Measurements from ENCODE around the gene ANO3. TPM values are rescaled to one million over a fixed set of nuclear protein-coding genes. Genes with fewer than 3 reads are reported as not detected.
A peak's percentile ranks its signal among the peaks of the same experiment; 100 is the strongest.
"Not testable (repeated sequence)": the region's sequence is repeated elsewhere in the genome, so short reads cannot be mapped to it uniquely, and the experiment has no call there.

Gene ANO3
- total and polyA plus RNA-seq, 2 experiments from 2014 or later, result 0.10 to 0.32 TPM

- WGBS, 2 experiments (ENCODE audit: low coverage in 1 of 2, low lambda C conversion rate in 2 of 2, missing lambda C conversion rate in 2 of 2), result 44 to 53% methylated on average over 5 of the region's 5 CpGs
- no peaks in the 10 kb centered on the region for H4K20me1 ChIP-seq (ENCODE audit: insufficient read depth)
- in situ Hi-C loops (cut with MboI), result no loop called here
- TF ChIP-seq EZH2 (IDR thresholded peaks at IDR 0.05; ENCODE audit: insufficient read depth, poor library complexity, severe bottlenecking), result no peak
- no peak for TF ChIP-seq EZH2phosphoT487 (IDR thresholded peaks at IDR 0.05; ENCODE audit: insufficient read depth, low read depth)
- H3K9me3 ChIP-seq (ENCODE audit: low read depth), result no peaks in the 10 kb centered on the region
- no peak overlapping the region for H2AFZ ChIP-seq
- peaks cover 10% of the 10 kb centered on the region; the same call in 1 of the 2 replicates for H3K4me1 ChIP-seq (ENCODE audit: insufficient read depth)
- no peak overlapping the region for H3K4me3 ChIP-seq
- DNase-seq, result peak; percentile 40
- no peaks in the 10 kb centered on the region for H3K36me3 ChIP-seq (ENCODE audit: low read depth)
- no peak overlapping the region for H3K27ac ChIP-seq
- H3K9ac ChIP-seq, result no peak overlapping the region
- peaks cover 13% of the 10 kb centered on the region for H3F3A ChIP-seq (ENCODE audit: insufficient read depth)
- no peaks in the 10 kb centered on the region for H3K79me2 ChIP-seq (ENCODE audit: insufficient read depth)
- no peaks in the 10 kb centered on the region for H3K9me2 ChIP-seq (ENCODE audit: insufficient read depth)
- H3K4me2 ChIP-seq (ENCODE audit: unreplicated experiment), result no peak overlapping the region
- no peaks in the 10 kb centered on the region for H3K27me3 ChIP-seq (replicated peaks; ENCODE audit: insufficient read depth)
Observed at GRCh38 chr11:26287067-26287518, 44.8 kb upstream of the ANO3 start.

DNA sequence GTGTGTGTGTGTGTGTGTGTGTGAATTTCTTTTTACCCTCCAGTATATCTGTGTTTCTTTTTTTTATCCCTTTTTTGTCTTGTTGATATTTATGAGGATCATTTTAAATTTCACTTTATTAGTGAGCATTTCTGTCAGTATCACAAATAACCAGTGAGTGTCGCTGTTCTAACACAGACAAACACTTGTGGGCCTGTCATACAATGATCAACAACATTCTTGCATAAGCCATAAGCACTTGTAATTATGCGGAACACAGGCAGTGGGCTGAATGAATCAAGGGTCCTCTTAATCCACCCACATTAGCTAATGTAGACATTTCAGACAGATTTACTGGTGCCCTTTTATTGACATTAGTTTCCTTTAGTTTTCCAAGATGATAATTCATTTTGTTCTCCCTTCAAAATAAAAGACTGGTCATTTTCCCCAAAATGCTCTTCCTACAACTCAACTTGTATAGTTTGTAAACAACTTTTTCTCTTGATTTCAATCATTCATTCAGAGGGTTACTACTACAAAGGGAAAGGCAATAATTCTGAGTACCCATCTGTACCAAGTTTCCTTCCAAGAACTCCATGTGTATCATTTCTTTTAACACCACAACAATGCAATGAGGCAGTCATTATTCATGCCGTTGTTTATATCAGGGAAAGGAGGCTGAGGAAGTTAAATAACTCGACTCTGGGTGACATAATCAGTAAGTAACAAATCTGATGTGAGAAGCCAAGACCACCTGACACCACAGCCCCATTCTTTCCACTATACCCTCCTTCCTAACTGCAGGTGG lies 34.5 kb upstream of the ANO3 start:
- H3K79me2 ChIP-seq (ENCODE audit: insufficient read depth), result no peaks in the 10 kb centered on the region
- no peak overlapping the region for H3K4me3 ChIP-seq
- H3K36me3 ChIP-seq (ENCODE audit: low read depth), result no peaks in the 10 kb centered on the region
- H3K27ac ChIP-seq, result no peak overlapping the region
- no peaks in the 10 kb centered on the region for H4K20me1 ChIP-seq (ENCODE audit: insufficient read depth)
- no peak overlapping the region for H3K9ac ChIP-seq
- in situ Hi-C loops (cut with MboI), result loop anchor here (10.0 kb wide), 2 partner anchors 337 to 857 kb away; no protein-coding TSS in a partner anchor
- H3K9me3 ChIP-seq (ENCODE audit: low read depth), result no peaks in the 10 kb centered on the region
- no peaks in the 10 kb centered on the region for H3F3A ChIP-seq (ENCODE audit: insufficient read depth)
- 4 to 5% methylated on average over 4 of the region's 4 CpGs for WGBS, 2 experiments (ENCODE audit: low coverage in 1 of 2, low lambda C conversion rate in 2 of 2, missing lambda C conversion rate in 2 of 2)
- no peaks in the 10 kb centered on the region for H3K4me1 ChIP-seq (ENCODE audit: insufficient read depth)
- peak; percentile 79 for DNase-seq
- no peak overlapping the region for H2AFZ ChIP-seq
- no peaks in the 10 kb centered on the region for H3K27me3 ChIP-seq (replicated peaks; ENCODE audit: insufficient read depth)
- no peak overlapping the region for H3K4me2 ChIP-seq (ENCODE audit: unreplicated experiment)
- no peaks in the 10 kb centered on the region for H3K9me2 ChIP-seq (ENCODE audit: insufficient read depth)
- TF ChIP-seq EZH2 (IDR thresholded peaks at IDR 0.05; ENCODE audit: insufficient read depth, poor library complexity, severe bottlenecking), result no peak
- no peak for TF ChIP-seq EZH2phosphoT487 (IDR thresholded peaks at IDR 0.05; ENCODE audit: insufficient read depth, low read depth)

- WGBS, 2 experiments (ENCODE audit: low coverage in 1 of 2, low lambda C conversion rate in 2 of 2, missing lambda C conversion rate in 2 of 2), result 79 to 83% methylated on average over 5 of the region's 5 CpGs
- H2AFZ ChIP-seq; H4K20me1 ChIP-seq (ENCODE audit: insufficient read depth); H3K27ac ChIP-seq; H3K9me2 ChIP-seq (ENCODE audit: insufficient read depth); H3K4me3 ChIP-seq; H3K9ac ChIP-seq; DNase-seq; H3F3A ChIP-seq (ENCODE audit: insufficient read depth); H3K36me3 ChIP-seq (ENCODE audit: low read depth); H3K9me3 ChIP-seq (ENCODE audit: low read depth); H3K79me2 ChIP-seq (ENCODE audit: insufficient read depth); H3K4me2 ChIP-seq (ENCODE audit: unreplicated experiment); H3K27me3 ChIP-seq (replicated peaks; ENCODE audit: insufficient read depth); H3K4me1 ChIP-seq (ENCODE audit: insufficient read depth): not testable (repeated sequence)
- in situ Hi-C loops (cut with MboI), result loop anchor here (25.0 kb wide), 1 partner anchor 1171 kb away; no protein-coding TSS in a partner anchor
Observed at GRCh38 chr11:26316372-26316771, 15.6 kb upstream of the ANO3 start.

DNA sequence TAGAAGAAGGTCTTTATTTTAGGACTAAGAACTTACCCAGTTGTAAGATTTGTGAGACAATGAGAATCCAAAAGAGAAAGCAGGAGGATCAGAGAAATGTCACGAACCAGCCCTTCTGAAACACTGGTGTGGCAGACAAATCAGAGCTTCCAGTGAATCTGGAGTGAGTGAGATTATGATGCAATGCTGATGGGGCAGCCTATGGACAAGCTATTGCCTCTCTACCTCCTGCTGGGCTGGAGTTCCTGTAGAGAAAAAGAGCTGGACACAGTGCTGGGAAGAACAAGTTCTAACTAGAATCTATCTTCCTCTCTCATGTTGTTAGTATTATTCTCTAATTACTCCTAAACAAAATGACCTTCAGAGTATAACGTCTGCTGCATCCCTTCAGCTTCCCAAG lies 12.0 kb upstream of the ANO3 start:
- no peak overlapping the region for H3K9ac ChIP-seq
- no peaks in the 10 kb centered on the region for H3K9me3 ChIP-seq (ENCODE audit: low read depth)
- TF ChIP-seq EZH2phosphoT487 (IDR thresholded peaks at IDR 0.05; ENCODE audit: insufficient read depth, low read depth) (no peak), EZH2 (IDR thresholded peaks at IDR 0.05; ENCODE audit: insufficient read depth, poor library complexity, severe bottlenecking) (no peak)
- H3K9me2 ChIP-seq (ENCODE audit: insufficient read depth), result no peaks in the 10 kb centered on the region
- H3K79me2 ChIP-seq (ENCODE audit: insufficient read depth), result no peaks in the 10 kb centered on the region
- H3F3A ChIP-seq (ENCODE audit: insufficient read depth), result no peaks in the 10 kb centered on the region
- H2AFZ ChIP-seq, result peak overlapping the region; percentile 53
- no peak overlapping the region for H3K4me3 ChIP-seq
- H3K36me3 ChIP-seq (ENCODE audit: low read depth), result no peaks in the 10 kb centered on the region
- H3K27me3 ChIP-seq (replicated peaks; ENCODE audit: insufficient read depth), result no peaks in the 10 kb centered on the region
- H3K27ac ChIP-seq, result no peak overlapping the region
- no peaks in the 10 kb centered on the region for H3K4me1 ChIP-seq (ENCODE audit: insufficient read depth)
- no peaks in the 10 kb centered on the region for H4K20me1 ChIP-seq (ENCODE audit: insufficient read depth)
- in situ Hi-C loops (cut with MboI), result loop anchor here (25.0 kb wide), 1 partner anchor 1167 kb away; no protein-coding TSS in a partner anchor
- peak overlapping the region; percentile 22 for H3K4me2 ChIP-seq (ENCODE audit: unreplicated experiment)
- WGBS, 2 experiments (ENCODE audit: low coverage in 1 of 2, low lambda C conversion rate in 2 of 2, missing lambda C conversion rate in 2 of 2), result 40 to 48% methylated on average over 2 of the region's 2 CpGs
- peak; percentile 53 for DNase-seq

Data from GM23248 (cell line).